Activated naive CD8-positive, alpha-beta T cell treated with anti-CD3 and anti-CD28 coated beads, Interleukin-2, amount 50 U/mL, for 16 hours (primary cell): Measurements from ENCODE around the gene REEP5.
"Not testable (repeated sequence)": the region's sequence is repeated elsewhere in the genome, so short reads cannot be mapped to it uniquely, and the experiment has no call there.

Experiments
- DNase-seq: peaks from one replicate; pipeline ENCODE4 v3.0.0-alpha.2; 2020; ENCODE audit warnings: low read depth, low spot score

REEP5 gene

GRCh38 chr5:112921833-112922817 lies at the start of gene REEP5:
Gene REEP5, minus strand, starts transcription at chr5:112922227. Its CDS starts 37 bp downstream, at chr5:112922190.
- peak; percentile 64 for DNase-seq

- DNase-seq = no peak
These were observed 49.2 kb upstream of the REEP5 start for GRCh38 chr5:112971276-112971675.

- DNase-seq = no peak
These were observed 46.5 kb upstream of the REEP5 start for GRCh38 chr5:112968411-112969106.

GRCh38 chr5:112967520-112968083 lies 45.6 kb upstream of the REEP5 start:
- DNase-seq = no peak

- no peak for DNase-seq
These were observed 43.8 kb upstream of the REEP5 start for GRCh38 chr5:112965733-112966306.

- not testable (repeated sequence) for DNase-seq
These were observed 41.3 kb upstream of the REEP5 start for GRCh38 chr5:112963374-112963733.

- DNase-seq = no peak
These were observed 39.0 kb upstream of the REEP5 start for GRCh38 chr5:112960863-112961504.

GRCh38 chr5:112960315-112960714 lies 38.3 kb upstream of the REEP5 start:
- no peak for DNase-seq

- DNase-seq = not testable (repeated sequence)
These were observed 37.8 kb upstream of the REEP5 start for GRCh38 chr5:112959872-112960271.

- no peak for DNase-seq
These were observed 36.4 kb upstream of the REEP5 start for GRCh38 chr5:112958093-112959088.

- DNase-seq = no peak
These were observed 35.2 kb upstream of the REEP5 start for GRCh38 chr5:112957036-112957808.

- DNase-seq = no peak
These were observed 34.6 kb upstream of the REEP5 start for GRCh38 chr5:112956606-112957005.

- no peak for DNase-seq
These were observed 29.2 kb upstream of the REEP5 start for GRCh38 chr5:112951124-112951702.

GRCh38 chr5:112948458-112948857 lies 26.4 kb upstream of the REEP5 start:
- DNase-seq = no peak

- DNase-seq = no peak
These were observed 18.6 kb upstream of the REEP5 start for GRCh38 chr5:112940670-112941069.

GRCh38 chr5:112938286-112938685 lies 16.3 kb upstream of the REEP5 start:
- no peak for DNase-seq

GRCh38 chr5:112935675-112936074 lies 13.6 kb upstream of the REEP5 start:
- DNase-seq = no peak

GRCh38 chr5:112934366-112934663 lies 12.3 kb upstream of the REEP5 start:
- DNase-seq = no peak

- no peak for DNase-seq
These were observed 11.8 kb upstream of the REEP5 start for GRCh38 chr5:112933651-112934365.
